Stimulated activated CD4-positive, alpha-beta T cell treated with anti-CD3 and anti-CD28 coated beads, Interleukin-12 subunit alpha, Interleukin-12 subunit beta, amount 100 ng/mL, for 24 hours (primary cell): ENCODE measurements around the gene QSER1.
"Not testable (repeated sequence)": the region's sequence is repeated elsewhere in the genome, so short reads cannot be mapped to it uniquely, and the experiment has no call there.

Experiments used
- DNase-seq, 2 experiments: peaks; one replicate each; pipeline ENCODE4 v3.0.0-alpha.2; 2020; ENCODE audit warnings: low read depth in 2 of 2

The QSER1 gene

DNA sequence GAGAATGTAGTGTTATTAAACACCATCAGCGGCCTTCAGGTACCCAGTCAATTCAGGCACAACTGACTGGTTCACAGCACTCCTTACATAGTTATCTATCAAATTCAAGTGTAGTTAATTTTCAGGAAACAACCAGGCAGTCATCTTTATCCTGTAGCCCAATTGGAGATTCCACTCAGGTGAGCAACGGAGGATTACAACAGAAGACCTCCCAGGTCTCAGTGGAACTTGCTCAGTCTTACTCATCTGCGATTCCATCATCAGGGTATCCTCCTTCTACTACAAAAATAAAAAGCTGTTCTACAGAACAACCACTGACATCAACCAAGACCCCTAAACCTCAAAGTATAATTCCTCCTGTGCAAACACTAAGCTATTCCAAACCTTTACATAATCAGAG, 39.6 kb downstream of the QSER1 start:
- DNase-seq: no peak

GRCh38 chr11:32935462-32936029, 42.9 kb downstream of the QSER1 start:
- no peak for DNase-seq

DNA sequence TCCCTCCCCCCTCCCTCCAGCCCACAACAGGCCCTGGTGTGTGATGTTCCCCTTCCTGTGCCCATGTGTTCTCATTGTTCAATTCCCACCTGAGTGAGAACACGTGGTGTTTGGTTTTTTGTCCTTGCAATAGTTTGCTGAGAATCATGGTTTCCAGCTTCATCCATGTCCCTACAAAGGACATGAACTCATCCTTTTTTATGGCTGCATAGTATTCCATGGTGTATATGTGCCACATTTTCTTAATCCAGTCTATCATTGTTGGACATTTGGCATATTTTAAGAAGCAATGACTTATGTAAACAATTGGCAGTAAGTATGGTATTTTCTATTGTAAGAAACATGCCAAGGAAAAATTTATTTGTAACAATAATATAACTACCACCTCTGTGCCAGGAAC, 43.6 kb downstream of the QSER1 start:
- not testable (repeated sequence) for DNase-seq

DNA sequence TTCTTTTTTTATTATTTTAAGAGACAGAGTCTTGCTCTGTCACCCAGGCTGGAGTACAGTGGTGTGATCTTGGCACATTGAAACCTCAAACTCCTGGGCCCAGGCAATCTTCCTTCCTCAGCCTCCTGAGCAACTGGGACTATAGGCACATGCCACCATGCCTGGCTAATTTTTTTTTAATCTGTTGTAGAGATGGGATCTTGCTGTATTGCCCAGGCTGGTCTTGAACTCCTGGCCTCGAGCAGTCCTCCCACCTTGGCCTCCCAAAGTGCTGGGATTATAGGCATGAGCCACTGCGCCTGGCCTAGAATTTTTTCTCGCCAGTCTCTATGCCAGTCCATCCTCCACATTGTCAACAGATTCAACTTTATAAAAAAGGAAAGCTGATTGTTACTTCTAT, 44.7 kb downstream of the QSER1 start:
- DNase-seq: not testable (repeated sequence)

DNA sequence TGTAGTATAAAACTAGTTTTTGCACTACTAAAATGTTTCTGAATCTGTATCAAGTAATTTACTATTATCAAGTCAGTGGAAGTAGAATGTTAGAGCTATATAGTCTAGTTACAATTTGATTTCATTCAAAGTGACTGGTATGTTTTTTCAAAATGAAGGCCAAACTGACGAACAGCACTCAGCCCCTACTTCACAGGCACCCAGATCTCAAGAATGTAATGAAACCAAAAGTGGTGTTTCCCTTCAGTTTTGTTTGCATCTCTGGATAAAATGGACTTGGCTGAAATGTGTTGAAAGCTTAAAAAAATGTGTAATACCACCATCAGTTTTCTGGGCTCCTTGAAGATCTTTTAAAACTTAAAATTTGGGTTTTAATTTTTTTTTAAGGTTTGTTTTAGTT, 46.4 kb downstream of the QSER1 start:
- no peak for DNase-seq

DNA sequence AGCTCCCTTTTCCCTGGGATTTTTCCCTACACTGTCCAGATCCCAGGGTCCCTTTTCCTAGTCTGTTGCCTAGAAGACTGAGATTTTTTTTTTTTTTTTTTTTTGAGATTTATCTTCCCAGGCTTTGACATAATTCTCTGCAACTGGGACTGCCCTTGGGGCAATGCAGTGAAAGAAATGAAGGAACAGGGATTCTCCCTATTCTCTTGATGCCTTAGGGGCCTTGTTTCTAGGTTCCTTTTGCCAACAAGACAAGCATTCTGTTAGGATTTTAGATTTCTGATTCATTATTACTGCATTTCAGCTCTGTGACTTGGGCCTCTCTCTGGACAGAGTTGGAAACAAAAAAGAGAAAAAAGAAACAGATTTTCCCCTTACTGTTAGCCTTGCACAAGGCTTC, 47.3 kb downstream of the QSER1 start:
- no peak for DNase-seq

DNA sequence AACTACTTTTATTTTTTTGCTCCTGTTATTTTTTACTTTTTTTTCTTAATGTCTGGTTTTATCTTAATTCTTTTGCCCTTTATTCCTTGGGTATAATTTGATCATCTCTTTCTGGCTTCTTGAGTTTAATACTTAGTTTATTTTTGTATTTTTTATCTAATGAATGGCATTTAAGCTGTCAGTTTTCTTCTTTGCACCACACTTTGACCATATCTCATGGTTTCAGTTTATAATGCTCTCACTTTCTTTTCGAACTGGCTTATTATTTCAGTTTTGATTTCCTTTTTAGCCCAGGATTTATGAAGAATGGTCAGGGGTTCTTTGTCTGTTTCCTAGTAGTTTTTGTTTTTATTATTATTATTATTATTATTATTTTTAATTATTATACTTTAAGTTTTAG, 48.3 kb downstream of the QSER1 start:
- no peak for DNase-seq

DNA sequence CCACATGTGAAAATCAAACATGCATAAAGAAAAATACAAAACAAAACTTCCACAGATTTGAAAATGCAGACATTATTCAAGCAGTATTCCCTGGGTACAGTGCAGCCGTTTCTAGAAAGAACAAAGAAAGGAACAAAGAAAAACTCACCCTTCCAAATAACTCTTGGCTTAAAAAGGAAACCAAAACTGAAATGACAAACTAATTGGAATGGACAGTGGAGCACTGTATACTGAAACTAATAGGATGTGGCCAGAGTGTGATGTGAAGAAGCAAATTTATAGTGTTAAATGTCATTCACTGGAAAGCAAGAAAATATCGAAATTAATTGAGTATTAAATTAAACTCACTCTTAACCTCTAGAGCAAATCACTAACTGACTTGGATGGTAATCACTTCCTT, 55.4 kb downstream of the QSER1 start:
- DNase-seq: no peak

DNA sequence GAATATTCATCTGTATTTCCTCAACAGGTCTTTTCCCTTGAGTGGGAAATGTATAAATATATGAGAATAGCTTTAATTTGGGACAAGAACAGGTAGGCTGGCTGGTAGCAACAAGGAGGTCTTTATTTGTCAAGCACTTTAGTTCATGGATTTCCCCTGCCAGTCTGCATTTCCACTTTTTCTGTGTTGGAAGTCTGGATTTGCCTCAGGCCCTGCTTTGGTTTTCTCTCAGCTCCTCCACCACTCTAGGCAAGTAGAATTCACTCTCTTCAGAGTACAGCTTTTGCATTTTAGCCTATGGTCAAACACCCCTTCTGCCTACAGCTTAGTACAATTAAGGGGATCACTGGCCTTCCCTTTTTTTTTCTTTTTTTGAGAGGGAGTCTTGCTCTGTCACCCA, 57.1 kb downstream of the QSER1 start:
- no peak for DNase-seq

- no peak for DNase-seq
These were observed 59.8 kb downstream of the QSER1 start for GRCh38 chr11:32952421-32952820.

DNA sequence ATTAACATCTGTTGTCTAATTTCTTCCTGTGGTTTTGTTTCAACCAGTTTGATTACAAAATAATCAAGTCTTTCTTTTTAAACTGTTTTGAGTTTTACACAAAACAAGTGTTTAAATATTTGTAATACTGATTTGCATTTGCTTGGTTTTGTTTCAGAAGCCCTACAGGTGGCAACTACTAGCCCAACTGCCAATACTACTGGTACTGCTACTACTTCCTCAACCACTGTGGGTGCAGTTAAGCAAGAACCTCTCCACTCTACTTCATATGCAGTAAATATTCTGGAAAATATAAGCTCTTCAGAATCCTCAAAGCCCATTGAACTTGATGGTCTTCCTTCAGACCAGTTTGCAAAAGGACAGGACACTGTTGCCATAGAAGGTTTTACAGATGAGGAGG, 61.1 kb downstream of the QSER1 start:
- DNase-seq: no peak

GRCh38 chr11:32960553-32961164, 68.0 kb downstream of the QSER1 start:
- DNase-seq: no peak

- DNase-seq: no peak
These were observed 69.4 kb downstream of the QSER1 start for GRCh38 chr11:32962016-32962415.

DNA sequence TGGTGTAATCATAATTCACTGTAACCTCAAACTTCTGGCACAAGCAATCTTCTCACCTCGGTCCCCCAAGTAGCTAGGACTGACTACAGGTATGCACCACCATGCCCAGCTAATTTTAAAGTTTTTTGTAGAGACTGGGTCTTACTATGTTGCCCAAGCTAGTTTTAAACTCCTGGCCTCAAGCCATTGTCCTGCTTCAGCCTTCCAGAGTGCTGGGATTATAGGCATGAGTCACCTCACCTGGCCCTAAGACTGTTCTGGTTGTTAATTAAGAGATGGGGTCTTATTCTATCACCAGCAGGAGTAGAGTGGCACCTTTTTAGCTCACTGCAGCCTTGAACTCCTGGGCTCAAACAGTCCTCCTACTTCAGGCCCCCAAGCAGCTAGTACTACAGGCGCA, 71.1 kb downstream of the QSER1 start:
- DNase-seq: no peak

DNA sequence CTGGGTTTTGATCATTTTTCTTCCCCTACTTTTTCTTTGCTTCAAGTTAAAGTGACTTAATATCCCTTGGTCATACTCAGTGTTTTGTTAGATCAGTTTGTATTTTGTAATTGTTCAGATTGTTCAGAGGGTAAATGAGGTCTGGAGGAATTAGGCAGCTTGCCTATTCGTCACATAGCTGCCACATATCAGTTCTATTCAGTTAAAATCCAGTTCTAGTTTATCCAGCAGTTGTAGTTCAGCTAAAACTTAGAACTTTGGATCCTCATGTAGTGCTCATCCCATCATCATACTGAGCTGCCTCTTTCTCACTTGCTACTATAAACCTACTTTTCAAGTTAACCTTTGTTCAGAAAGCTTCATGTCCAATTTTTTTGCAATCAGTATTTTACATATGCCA, 75.9 kb downstream of the QSER1 start:
- DNase-seq: no peak

GRCh38 chr11:32972233-32972632, 79.6 kb downstream of the QSER1 start:
- not testable (repeated sequence) for DNase-seq

GRCh38 chr11:32972781-32973180, 80.2 kb downstream of the QSER1 start:
- no peak for DNase-seq

GRCh38 chr11:32982626-32983025, 90.0 kb downstream of the QSER1 start:
- DNase-seq: no peak

GRCh38 chr11:32983506-32983905, 90.9 kb downstream of the QSER1 start:
- no peak for DNase-seq

DNA sequence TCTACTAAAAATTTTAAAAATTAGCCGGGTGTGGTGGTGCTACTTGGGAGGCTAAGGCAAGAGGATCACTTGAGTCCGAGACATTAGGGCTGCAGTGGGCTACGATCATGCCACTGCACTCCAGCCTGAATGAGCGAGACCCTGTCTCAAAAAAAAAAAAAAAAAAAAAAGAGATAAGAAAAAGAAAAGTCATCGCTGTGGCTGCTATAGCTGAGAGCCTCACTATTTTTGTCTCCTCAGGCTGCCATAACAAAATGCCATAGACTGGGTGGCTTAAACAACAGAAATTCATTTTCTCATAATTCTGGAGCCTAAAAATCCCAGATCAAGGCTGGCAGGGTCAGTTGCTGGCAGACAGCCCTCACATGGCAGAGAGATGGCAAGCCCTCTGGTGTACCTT, 93.0 kb downstream of the QSER1 start:
- DNase-seq: no peak

- no peak for DNase-seq
These were observed 95.2 kb downstream of the QSER1 start for GRCh38 chr11:32987851-32988250.

DNA sequence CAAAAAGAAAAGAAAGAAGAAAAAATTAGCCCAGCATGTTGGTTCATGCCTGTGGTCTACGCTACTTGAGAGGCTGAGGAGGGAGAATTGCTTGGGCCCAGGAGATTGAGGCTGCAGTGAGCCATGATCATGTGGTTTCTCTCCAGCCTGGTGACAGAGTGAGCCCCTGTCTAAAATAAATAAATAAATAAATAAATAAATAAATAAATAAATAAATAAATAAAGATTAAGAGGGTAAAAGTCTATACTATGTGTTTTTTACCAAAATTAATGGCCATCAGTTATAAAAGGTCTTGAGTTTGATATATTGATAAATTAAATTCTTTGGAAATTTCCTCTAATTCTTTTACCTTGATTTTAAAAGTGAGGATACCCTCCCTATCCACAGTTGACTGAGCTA, 97.9 kb downstream of the QSER1 start:
- DNase-seq: no peak

GRCh38 chr11:32991427-32991826, 98.8 kb downstream of the QSER1 start:
- DNase-seq: no peak

DNA sequence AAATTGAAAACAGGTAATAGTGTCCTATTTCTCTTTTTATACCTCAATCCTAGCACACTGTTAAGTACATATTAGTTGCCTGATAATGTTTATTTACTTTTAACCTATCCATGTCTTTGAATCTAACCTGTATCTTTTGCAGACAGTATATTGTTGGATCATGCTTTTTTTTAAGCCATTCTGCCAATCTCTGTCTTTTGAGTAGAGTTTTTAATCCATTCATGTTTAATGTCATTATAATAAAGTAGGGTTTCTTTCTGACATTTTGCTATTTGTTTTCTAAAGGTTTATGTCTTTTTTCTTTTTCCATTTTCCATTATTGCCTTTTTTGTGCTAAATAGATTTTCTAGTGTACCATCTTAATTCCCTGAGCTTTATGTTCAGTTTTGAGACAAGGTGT, 99.3 kb downstream of the QSER1 start:
- DNase-seq: no peak
